GM18861 (cell line): ENCODE data around the gene UNC5C.

Experiments used
- ATAC-seq: cut with Tn5 transposase; IDR thresholded peaks from one replicate; pipeline ENCODE4 v1.9.1; 2021; ENCODE audit not compliant: unreplicated experiment

The UNC5C gene

GRCh38 chr4:95546866-95547714, 1.7 kb downstream of the UNC5C start:
- no peak for ATAC-seq

DNA sequence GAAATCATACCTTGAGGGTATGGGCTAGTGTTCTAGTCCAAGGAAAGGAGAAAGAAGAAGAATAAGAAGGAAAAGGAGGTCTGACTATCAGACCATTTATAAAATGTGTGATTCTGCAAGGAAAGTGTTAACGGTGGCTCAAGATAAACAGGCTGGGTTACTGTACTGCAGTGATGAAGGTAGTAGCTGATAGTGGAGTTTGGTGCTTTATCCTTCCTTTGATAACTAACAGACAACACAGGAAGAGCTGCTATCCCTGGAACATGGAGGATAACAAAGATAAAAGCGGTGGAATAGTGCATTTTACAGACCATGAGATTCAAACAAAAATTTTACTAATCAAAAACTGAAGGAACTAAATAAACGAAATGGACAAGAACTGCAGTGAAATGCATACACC, 2.6 kb downstream of the UNC5C start:
- ATAC-seq, result no peak

GRCh38 chr4:95545546-95545945, 3.2 kb downstream of the UNC5C start:
- no peak for ATAC-seq

GRCh38 chr4:95544113-95545103, 4.4 kb downstream of the UNC5C start:
- no peak for ATAC-seq

DNA sequence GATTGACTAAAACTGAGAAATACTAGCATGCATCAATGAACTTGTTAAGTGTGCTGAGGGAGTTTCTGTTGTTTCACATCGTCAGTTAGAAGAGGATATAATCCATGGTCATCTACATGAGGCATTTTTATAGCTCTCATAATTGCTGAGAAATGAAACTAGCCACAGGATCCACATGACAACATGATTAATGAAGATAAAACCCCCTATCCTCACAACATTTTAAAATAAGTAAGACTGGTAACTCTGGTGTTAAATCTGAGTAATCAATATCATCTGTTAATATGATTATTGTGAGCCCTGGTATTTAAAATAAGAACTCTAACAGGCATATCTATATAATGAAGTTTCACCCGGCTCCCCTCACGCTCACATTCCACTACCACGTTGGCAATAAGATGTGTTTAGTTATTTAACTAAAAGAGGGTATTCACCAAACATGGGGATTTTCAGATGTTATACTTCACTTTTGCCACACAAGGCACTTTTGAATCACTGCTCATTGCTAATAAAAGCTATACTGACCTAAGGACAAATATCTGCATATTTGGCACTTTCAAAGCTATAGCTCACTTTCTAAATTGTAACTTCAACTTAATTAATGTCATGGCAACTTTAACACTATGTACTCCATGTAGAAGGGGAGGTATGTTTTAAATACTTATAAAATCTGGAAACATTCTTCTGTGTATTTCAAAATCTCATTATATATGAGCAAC, 6.7 kb downstream of the UNC5C start:
- ATAC-seq, result peak; percentile 83

DNA sequence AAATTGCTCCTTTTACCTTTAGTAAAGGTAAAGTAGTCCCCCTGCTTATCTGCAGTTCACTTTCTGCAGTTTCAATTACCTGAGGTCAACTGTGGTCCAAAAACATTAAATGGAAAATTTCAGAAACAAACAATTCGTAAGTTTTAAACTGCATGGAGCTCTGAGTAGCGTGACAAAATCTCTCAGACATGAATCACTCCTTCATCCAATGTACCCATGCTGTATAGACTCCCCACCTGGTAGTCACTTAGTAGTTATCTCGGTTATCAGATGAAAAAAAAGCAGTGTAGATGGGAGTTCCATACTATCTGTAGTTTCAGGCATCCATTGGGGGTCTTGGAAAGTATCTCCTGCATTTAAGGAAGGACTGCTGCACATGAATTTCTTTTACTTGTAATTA, 7.7 kb downstream of the UNC5C start:
- no peak for ATAC-seq

DNA sequence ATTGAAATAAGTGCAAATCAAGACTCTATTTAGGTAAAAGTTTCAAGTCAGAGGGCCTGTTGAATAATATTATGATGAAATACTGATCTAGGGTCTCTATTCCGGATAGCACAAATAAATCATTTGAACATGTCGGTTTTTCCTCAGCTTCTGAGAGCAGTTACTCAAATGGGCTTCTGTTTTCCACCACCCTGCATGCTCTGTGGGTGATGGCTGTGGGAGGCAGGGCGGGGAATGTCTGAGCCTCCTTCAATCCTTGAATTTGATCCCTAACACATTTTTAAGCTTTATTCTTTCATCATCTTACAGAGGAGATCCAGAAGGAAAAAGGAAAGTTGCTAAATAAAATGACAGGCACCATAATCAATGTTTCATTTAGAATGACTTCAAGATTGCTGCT, 8.5 kb downstream of the UNC5C start:
- no peak for ATAC-seq

DNA sequence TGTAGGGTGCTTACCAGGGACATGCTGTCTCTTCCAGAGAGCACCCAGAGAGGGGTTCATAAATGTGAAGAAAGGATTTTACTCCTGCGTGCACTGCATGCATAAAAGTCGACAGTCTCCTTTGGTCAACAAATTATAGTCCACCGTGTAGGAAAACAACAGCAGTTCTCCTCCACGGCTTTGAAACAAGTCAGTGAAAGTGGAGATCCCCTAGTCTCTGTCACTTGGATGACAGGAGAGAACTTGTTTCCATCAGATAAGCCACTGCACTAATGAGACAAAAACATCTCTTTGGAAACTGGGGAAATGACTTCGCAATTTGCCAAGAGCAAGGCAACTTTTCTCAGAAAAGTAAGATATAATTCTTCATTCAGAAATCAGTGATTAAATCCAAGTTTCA, 9.7 kb downstream of the UNC5C start:
- no peak for ATAC-seq

DNA sequence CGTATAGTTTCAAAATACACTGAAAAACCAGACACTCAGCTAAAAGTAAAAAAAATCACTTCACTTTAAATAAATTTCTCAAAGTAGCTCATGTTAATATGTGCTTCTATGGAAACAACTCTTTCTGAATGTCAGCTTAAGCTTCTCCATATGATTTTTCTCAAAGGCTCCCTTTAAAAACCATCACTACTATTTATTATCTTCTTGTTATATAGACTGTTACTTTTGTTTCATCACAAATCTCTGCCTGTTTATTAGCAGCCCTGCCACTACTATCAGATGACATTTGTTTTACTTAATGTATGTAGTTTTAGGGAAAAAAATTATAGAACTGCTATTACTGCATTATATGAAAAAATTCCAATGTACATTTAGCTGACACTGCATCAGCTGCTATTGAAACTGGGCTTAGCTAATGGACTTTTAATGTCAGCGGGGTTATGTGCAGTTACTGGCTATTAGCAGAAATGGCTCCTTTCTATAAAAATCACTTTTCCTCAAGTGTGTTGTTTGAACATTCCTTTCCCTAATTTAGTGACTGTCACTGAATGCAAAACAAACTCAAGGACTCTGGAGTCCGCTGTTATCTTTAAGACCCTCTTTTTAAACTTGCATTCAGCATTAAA, 10.8 kb downstream of the UNC5C start:
- no peak for ATAC-seq

DNA sequence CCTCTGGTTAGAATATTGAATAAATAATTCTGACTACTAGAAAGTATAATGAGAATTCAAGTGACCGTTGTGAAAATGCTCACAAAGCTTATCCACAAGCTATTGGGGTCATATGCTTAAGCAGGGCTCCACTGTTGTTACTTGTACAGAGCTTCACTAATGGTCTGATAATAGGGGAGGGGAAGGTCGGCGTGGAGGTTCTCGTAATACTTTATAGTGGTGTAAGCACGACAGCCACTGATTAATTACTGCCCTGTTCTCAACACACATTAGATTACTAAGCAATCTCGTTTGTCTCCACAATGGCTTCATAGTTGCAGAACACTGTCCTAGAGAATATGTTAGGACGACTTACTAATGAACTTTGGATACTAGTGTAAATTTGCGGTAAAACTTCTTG, 11.6 kb downstream of the UNC5C start:
- ATAC-seq, result no peak

- ATAC-seq, result no peak
Observed at GRCh38 chr4:95536650-95537049, 12.1 kb downstream of the UNC5C start.

DNA sequence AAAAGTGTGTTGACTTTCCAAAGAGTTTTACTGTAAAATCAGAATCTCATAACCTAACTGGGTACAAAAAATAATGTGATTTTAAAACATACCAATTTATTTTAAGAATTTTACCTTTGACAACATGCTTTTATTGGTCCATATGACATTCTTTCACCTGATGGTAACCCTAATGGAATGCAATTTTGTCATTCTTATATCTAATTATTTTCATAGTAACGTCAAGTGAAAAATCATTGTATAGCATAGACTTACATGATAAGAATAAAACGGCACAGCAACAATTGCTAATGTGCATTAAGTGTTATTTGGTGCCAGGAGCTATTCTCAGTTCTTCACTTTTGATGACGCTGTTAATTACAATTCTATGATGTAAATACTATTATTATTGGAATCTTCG, 13.6 kb downstream of the UNC5C start:
- ATAC-seq, result no peak

DNA sequence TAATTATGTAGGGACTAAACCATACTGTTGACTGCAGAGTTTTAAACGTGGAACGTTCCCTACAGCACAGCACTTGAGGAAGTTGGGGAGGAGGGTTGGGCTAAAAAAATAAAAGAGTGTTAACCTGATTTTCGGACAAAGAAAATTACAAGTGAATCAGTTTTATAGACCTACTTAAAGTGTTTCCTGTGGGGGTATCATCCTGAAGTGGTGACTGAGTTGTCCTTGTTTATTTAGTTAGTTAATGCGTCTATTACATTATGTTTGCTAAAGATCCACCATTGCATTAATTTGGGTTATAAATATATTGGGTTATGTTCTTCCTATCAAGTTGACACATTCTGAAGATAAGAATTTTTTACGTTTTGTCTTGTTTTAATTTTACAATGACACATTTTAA, 14.7 kb downstream of the UNC5C start:
- ATAC-seq, result no peak

DNA sequence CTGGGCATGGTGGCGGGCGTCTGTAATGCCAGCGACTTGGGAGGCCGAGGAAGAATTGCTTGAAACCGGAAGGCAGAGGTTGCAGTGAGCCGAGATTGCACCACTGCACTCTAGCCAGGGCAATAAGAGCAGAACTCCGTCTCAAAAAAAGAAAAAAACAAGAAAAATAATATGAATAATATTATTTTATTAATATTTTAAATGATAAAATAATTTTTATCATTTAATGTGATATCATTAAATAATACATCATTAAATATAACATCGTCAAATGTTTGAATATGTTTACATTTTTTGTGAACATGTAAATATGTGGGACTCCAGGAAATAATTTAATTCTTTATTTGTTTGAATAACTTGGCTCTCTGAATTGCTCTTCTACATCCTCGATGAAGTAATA, 15.5 kb downstream of the UNC5C start:
- no peak for ATAC-seq

DNA sequence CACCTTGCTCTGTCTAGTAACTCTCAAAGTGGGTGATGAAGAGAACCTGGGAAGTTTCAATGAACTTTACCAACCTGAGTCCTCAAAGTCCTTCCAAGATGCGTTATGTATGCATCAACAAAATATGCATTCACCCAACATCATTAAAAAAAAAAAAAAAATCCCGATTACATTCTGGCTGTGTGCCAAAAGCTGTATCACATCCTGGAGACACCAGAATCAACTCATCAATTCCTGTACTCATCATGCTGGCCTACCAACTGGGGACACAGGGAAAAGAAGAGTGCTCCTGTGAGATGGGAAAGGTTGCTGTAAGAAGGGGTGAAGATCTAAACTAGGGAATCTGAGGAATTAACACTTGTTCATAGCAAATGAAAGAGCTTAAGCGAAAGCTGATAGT, 16.5 kb downstream of the UNC5C start:
- no peak for ATAC-seq

DNA sequence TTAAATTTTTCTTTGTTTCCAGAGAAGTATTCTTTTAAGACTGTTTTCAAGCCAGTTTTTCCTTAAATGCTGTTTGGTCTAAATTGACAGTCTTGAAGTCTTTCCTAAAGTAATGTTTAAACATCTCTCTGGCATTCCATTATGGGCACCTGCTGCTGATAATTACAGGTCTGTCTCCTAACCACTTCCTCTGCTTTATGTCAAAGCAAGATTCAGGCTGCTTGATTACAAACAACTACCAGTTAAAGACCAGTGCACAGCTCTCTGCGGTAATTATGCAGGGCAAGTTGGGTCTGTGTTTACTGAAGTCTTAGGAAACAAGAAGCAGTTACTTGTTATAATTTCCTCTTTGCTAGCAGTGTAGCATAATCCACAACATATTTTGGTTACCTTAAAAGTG, 17.6 kb downstream of the UNC5C start:
- ATAC-seq, result no peak

GRCh38 chr4:95529946-95530345, 18.8 kb downstream of the UNC5C start:
- ATAC-seq, result no peak

DNA sequence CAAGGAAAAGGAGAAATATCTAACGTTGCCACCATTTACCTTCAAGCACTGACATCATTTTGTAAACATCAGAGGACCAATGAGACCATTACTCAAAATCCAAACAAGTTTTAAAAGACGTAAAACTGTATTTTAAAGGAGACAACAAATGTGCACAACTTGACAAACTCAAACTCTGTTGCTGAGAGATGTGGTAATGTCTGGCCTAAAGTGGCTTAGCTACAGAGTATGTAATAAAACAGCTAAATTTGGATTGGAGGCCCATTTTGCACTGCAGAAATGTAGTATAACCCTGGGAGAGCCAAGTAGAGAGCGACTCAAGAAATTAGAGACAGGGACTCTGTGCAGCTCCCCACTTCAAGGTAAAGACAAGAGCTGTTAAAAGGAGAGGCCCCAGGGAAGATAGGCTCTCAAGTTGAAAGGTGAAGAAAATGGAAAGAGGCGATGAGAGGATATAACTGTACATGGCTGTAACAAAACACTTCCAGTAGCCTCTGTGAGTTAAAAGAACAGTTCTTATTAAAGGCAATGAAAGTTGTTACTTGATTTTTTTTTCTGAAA, 20.3 kb downstream of the UNC5C start:
- ATAC-seq, result no peak

- no peak for ATAC-seq
Observed at GRCh38 chr4:95526075-95526474, 22.7 kb downstream of the UNC5C start.

DNA sequence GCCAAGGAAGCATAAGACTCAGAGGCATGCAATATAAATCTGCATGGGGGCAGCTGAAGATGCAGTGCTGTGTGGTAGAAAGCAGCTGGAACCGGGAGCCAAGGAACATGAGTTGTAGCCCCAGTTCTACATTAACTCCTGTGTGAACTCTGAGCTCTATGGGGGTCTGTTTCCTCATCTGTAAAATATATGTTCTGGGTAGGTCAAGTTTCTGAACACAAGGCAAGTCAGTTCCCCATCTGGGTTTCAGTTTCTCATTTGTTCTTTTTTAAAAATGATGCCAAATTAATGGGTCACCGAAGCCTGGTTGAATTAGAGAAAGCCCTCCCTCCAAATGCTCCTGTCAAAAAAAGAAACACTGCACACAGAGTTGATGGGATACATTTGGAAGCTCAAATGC, 24.0 kb downstream of the UNC5C start:
- no peak for ATAC-seq

DNA sequence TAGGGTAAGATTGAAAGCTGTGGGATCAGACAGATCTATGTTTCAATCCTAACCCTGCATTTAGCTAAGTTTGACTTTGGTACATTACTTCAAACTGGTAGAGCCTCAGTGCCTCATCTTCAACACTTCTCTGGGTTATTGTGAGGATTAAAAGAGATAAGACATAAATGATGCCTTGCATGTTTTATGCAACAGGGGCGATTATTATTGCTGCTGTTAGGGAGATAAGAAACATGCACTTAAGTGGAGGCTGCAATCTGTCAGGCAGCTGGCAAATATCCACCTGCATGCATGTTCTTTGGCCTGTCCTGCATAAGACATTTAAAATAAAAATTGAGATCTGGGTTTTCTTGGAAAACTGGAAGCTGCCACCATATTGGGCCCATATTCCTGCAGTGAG, 24.6 kb downstream of the UNC5C start:
- ATAC-seq, result no peak
